Activated CD8-positive, alpha-beta memory T cell treated with anti-CD3 and anti-CD28 coated beads, Interleukin-2, amount 10 ng/mL, durations not matched to agents 7 days and 5 days (primary cell): ENCODE data around the gene NKD1. TPM values are rescaled to one million over a fixed set of nuclear protein-coding genes. Genes with fewer than 3 reads are reported as not detected.

Experiments used
- ATAC-seq: fragments of 150-1000 bp; cut with Tn5 transposase; one replicate; pipeline ENCODE4 v1.10.0; 2021; ENCODE audit warnings: moderate library complexity
- CTCF ChIA-PET: fragments of 350-600 bp; sonication (Branson Sonifier 250); formaldehyde crosslinking; loops from one replicate; lab custom pipeline; 2021; ENCODE audit warnings: antibody characterized with exemption; lab: Charles Lee
- DNase-seq: peaks from one replicate; pipeline ENCODE4 v3.0.0-alpha.2; 2020
- H3K27ac Mint-ChIP-seq: one replicate; pipeline ENCODE4 v1.8.0; 2021; ENCODE audit warnings: mild to moderate bottlenecking, mixed read lengths
- H3K27me3 Mint-ChIP-seq: one replicate; pipeline ENCODE4 v1.8.0; 2021; ENCODE audit warnings: mixed read lengths
- H3K36me3 Mint-ChIP-seq: one replicate; pipeline ENCODE4 v1.8.0; 2021; ENCODE audit warnings: mild to moderate bottlenecking, mixed read lengths
- H3K4me1 Mint-ChIP-seq: one replicate; pipeline ENCODE4 v1.8.0; 2021; ENCODE audit warnings: mixed read lengths
- H3K4me3 Mint-ChIP-seq: one replicate; pipeline ENCODE4 v1.8.0; 2021; ENCODE audit warnings: mild to moderate bottlenecking, moderate library complexity, mixed read lengths
- H3K9me3 Mint-ChIP-seq: one replicate; pipeline ENCODE4 v1.8.0; 2022; ENCODE audit warnings: low read depth, mixed read lengths
- total RNA-seq, 2 experiments: library from RNA; stranded (reverse); gene quantifications; one replicate each; pipeline ENCODE4 v1.2.3, GENCODE V29; 2021

The NKD1 gene
- total RNA-seq, 2 experiments from 2014 or later = 0.33 to 2.1 TPM

- ATAC-seq (no peak), DNase-seq (no peak)
- Mint-ChIP-seq H3K9me3 (no peaks in the 10 kb centered on the region), H3K4me1 (peaks cover 75% of the 10 kb centered on the region), H3K36me3 (peaks cover 51% of the 10 kb centered on the region), H3K27ac (peak overlapping the region; percentile 93), H3K27me3 (no peaks in the 10 kb centered on the region), H3K4me3 (peak overlapping the region; percentile 81)
- CTCF ChIA-PET = interaction anchor here (1.1 to 8.8 kb wide), 8 partner anchors 8 to 655 kb away, joined by 3 to 140 read pairs (median 10); partner anchors contain the start of gene CNEP1R1
These were observed 131.7 kb downstream of the NKD1 start for GRCh38 chr16:50679676-50680555.

- ATAC-seq = no peak
These were observed 132.3 kb downstream of the NKD1 start for GRCh38 chr16:50680556-50680893.

GRCh38 chr16:50681021-50681885 is 133.1 kb downstream of the NKD1 start, which contains the start of gene SNX20:
Gene SNX20, minus strand, starts transcription at chr16:50681312. Its CDS starts 3,786 bp downstream, at chr16:50677526.
- DNase-seq (peak; percentile 82), ATAC-seq (peak; percentile 67)
- H3K27me3 Mint-ChIP-seq = no peaks in the 10 kb centered on the region
- peaks cover 84% of the 10 kb centered on the region for H3K4me1 Mint-ChIP-seq
- CTCF ChIA-PET = interaction anchor here (1.1 to 8.8 kb wide), 8 partner anchors 10 to 354 kb away, joined by 3 to 140 read pairs (median 10); no protein-coding TSS in a partner anchor
- peaks cover 38% of the 10 kb centered on the region for H3K36me3 Mint-ChIP-seq
- peak within 1 kb of the TSS; percentile 93 for H3K27ac Mint-ChIP-seq
- H3K9me3 Mint-ChIP-seq = no peaks in the 10 kb centered on the region
- H3K4me3 Mint-ChIP-seq = peak within 1 kb of the TSS; percentile 81

More at GRCh38 chr16:50680556-50680893, 132.3 kb downstream of the NKD1 start:
- H3K36me3 Mint-ChIP-seq = peaks cover 45% of the 10 kb centered on the region
- peak overlapping the region; percentile 81 for H3K4me3 Mint-ChIP-seq
- CTCF ChIA-PET = interaction anchor here (1.1 to 8.8 kb wide), 8 partner anchors 9 to 353 kb away, joined by 3 to 140 read pairs (median 10); no protein-coding TSS in a partner anchor
- H3K27me3 Mint-ChIP-seq = no peaks in the 10 kb centered on the region
- H3K4me1 Mint-ChIP-seq = peaks cover 80% of the 10 kb centered on the region
- no peak for DNase-seq
- no peaks in the 10 kb centered on the region for H3K9me3 Mint-ChIP-seq
- peak overlapping the region; percentile 93 for H3K27ac Mint-ChIP-seq

GRCh38 chr16:50683689-50684374 is 135.6 kb downstream of the NKD1 start:
- Mint-ChIP-seq H3K4me1 (peaks cover 66% of the 10 kb centered on the region), H3K36me3 (peaks cover 15% of the 10 kb centered on the region), H3K9me3 (no peaks in the 10 kb centered on the region), H3K27me3 (no peaks in the 10 kb centered on the region), H3K4me3 (peak overlapping the region; percentile 60), H3K27ac (peak overlapping the region; percentile 89)
- peak; percentile 59 for ATAC-seq
- peak; percentile 90 for DNase-seq
- CTCF ChIA-PET = interaction anchor here (1.2 to 4.8 kb wide), 9 partner anchors 12 to 123 kb away, joined by 3 to 46 read pairs (median 8); no protein-coding TSS in a partner anchor

- peak; percentile 34 for ATAC-seq
- Mint-ChIP-seq H3K9me3 (no peaks in the 10 kb centered on the region), H3K4me1 (peaks cover 61% of the 10 kb centered on the region), H3K27ac (peak overlapping the region; percentile 89), H3K27me3 (no peaks in the 10 kb centered on the region), H3K36me3 (peaks cover 6% of the 10 kb centered on the region), H3K4me3 (peak overlapping the region; percentile 60)
- DNase-seq = peak; percentile 79
- CTCF ChIA-PET = interaction anchor here (1.0 to 4.8 kb wide), 10 partner anchors 9 to 121 kb away, joined by 3 to 46 read pairs (median 9); partner anchors contain the start of genes CYLD and NOD2
These were observed 136.7 kb downstream of the NKD1 start for GRCh38 chr16:50684823-50685461.

- Mint-ChIP-seq H3K9me3 (no peaks in the 10 kb centered on the region), H3K27ac (peak overlapping the region; percentile 89), H3K27me3 (no peaks in the 10 kb centered on the region), H3K36me3 (peaks cover 2% of the 10 kb centered on the region), H3K4me3 (peak overlapping the region; percentile 60), H3K4me1 (peaks cover 57% of the 10 kb centered on the region)
- CTCF ChIA-PET = interaction anchor here (1.0 to 4.8 kb wide), 10 partner anchors 9 to 121 kb away, joined by 3 to 46 read pairs (median 9); partner anchors contain the start of genes CYLD and NOD2
- DNase-seq (no peak), ATAC-seq (no peak)
These were observed 137.4 kb downstream of the NKD1 start for GRCh38 chr16:50685462-50686063.

- no peaks in the 10 kb centered on the region for H3K9me3 Mint-ChIP-seq
- H3K36me3 Mint-ChIP-seq = peaks cover 4% of the 10 kb centered on the region
- no peak overlapping the region for H3K27ac Mint-ChIP-seq
- CTCF ChIA-PET = no interaction called here
- no peak for DNase-seq
- no peak overlapping the region for H3K4me3 Mint-ChIP-seq
- ATAC-seq = no peak
- peaks cover 47% of the 10 kb centered on the region for H3K4me1 Mint-ChIP-seq
- H3K27me3 Mint-ChIP-seq = no peaks in the 10 kb centered on the region
These were observed 139.9 kb downstream of the NKD1 start for GRCh38 chr16:50688083-50688482.

- Mint-ChIP-seq H3K4me1 (peaks cover 41% of the 10 kb centered on the region), H3K27ac (no peak overlapping the region), H3K27me3 (no peaks in the 10 kb centered on the region), H3K9me3 (no peaks in the 10 kb centered on the region), H3K36me3 (peaks cover 3% of the 10 kb centered on the region), H3K4me3 (no peak overlapping the region)
- no peak for DNase-seq
- ATAC-seq = no peak
- CTCF ChIA-PET = interaction anchor here (0.9 kb wide), 1 partner anchor 22 kb away, joined by 3 read pairs; no protein-coding TSS in a partner anchor
These were observed 140.7 kb downstream of the NKD1 start for GRCh38 chr16:50688867-50689266.

GRCh38 chr16:50690177-50690576 is 142.0 kb downstream of the NKD1 start:
- Mint-ChIP-seq H3K27me3 (no peaks in the 10 kb centered on the region), H3K9me3 (no peaks in the 10 kb centered on the region), H3K4me1 (peaks cover 40% of the 10 kb centered on the region), H3K4me3 (no peak overlapping the region), H3K27ac (no peak overlapping the region), H3K36me3 (peaks cover 3% of the 10 kb centered on the region)
- DNase-seq (no peak), ATAC-seq (no peak)
- CTCF ChIA-PET = no interaction called here

GRCh38 chr16:50692644-50692998 is 144.4 kb downstream of the NKD1 start:
- CTCF ChIA-PET = no interaction called here

GRCh38 chr16:50692999-50693781 is 145.0 kb downstream of the NKD1 start, which contains the start of gene NOD2:
Gene NOD2, plus strand, starts transcription at chr16:50693606. Its CDS starts 5,890 bp downstream, at chr16:50699496.
- CTCF ChIA-PET = interaction anchor here (0.8 to 5.2 kb wide), 3 partner anchors 8 to 53 kb away, joined by 4 to 31 read pairs (median 10); no protein-coding TSS in a partner anchor
- peaks cover 56% of the 10 kb centered on the region for H3K4me1 Mint-ChIP-seq
- DNase-seq = no peak
- H3K4me3 Mint-ChIP-seq = peak within 1 kb of the TSS; percentile 77
- H3K27ac Mint-ChIP-seq = peak within 1 kb of the TSS; percentile 59
- peaks cover 5% of the 10 kb centered on the region for H3K36me3 Mint-ChIP-seq
- ATAC-seq = peak; percentile 62
- H3K27me3 Mint-ChIP-seq = no peaks in the 10 kb centered on the region
- no peaks in the 10 kb centered on the region for H3K9me3 Mint-ChIP-seq

More at GRCh38 chr16:50692644-50692998, 144.4 kb downstream of the NKD1 start:
- Mint-ChIP-seq H3K9me3 (no peaks in the 10 kb centered on the region), H3K4me3 (peak overlapping the region; percentile 69), H3K27me3 (no peaks in the 10 kb centered on the region), H3K27ac (no peak overlapping the region), H3K4me1 (peaks cover 50% of the 10 kb centered on the region), H3K36me3 (peaks cover 5% of the 10 kb centered on the region)
- no peak for DNase-seq
- ATAC-seq = no peak
